ENCODE results near the gene SLC11A2. TPM values are rescaled to one million over a fixed set of nuclear protein-coding genes. Genes with fewer than 3 reads are reported as not detected.

Gene SLC11A2
- total RNA-seq, 1 donor from 2014 or later, result 47.3 TPM

GRCh38 chr12:50937653-50938052, 88.5 kb downstream of the SLC11A2 start:
- H3K9me3 Mint-ChIP-seq (ENCODE audit: unreplicated experiment), result no peaks in the 10 kb centered on the region
- peaks cover 7% of the 10 kb centered on the region for H3K4me1 Mint-ChIP-seq (ENCODE audit: unreplicated experiment)
- H3K27ac Mint-ChIP-seq (ENCODE audit: unreplicated experiment), result no peak overlapping the region

GRCh38 chr12:50936821-50937530, 89.2 kb downstream of the SLC11A2 start:
- no peaks in the 10 kb centered on the region for H3K9me3 Mint-ChIP-seq (ENCODE audit: unreplicated experiment)
- TF ChIP-seq CTCF (IDR thresholded peaks at IDR 0.05; ENCODE audit: unreplicated experiment), result no peak
- DNase-seq (ENCODE audit: low spot score), result no peak
- H3K4me1 Mint-ChIP-seq (ENCODE audit: unreplicated experiment), result peaks cover 7% of the 10 kb centered on the region
- peaks cover 4% of the 10 kb centered on the region for H3K27me3 Mint-ChIP-seq (ENCODE audit: unreplicated experiment)
- no peak overlapping the region for H3K27ac Mint-ChIP-seq (ENCODE audit: unreplicated experiment)
- no peak overlapping the region for H3K4me3 Mint-ChIP-seq (ENCODE audit: unreplicated experiment)
- peaks cover 8% of the 10 kb centered on the region for H3K36me3 Mint-ChIP-seq (ENCODE audit: low read depth, unreplicated experiment)

More at GRCh38 chr12:50937653-50938052, 88.5 kb downstream of the SLC11A2 start:
- peaks cover 4% of the 10 kb centered on the region for H3K27me3 Mint-ChIP-seq (ENCODE audit: unreplicated experiment)
- no peak overlapping the region for H3K4me3 Mint-ChIP-seq (ENCODE audit: unreplicated experiment)
- peaks cover 8% of the 10 kb centered on the region for H3K36me3 Mint-ChIP-seq (ENCODE audit: low read depth, unreplicated experiment)
- no peak for DNase-seq (ENCODE audit: low spot score)
- no peak for TF ChIP-seq CTCF (IDR thresholded peaks at IDR 0.05; ENCODE audit: unreplicated experiment)

- Mint-ChIP-seq H3K27me3 (ENCODE audit: unreplicated experiment) (peaks cover 3% of the 10 kb centered on the region), H3K4me1 (ENCODE audit: unreplicated experiment) (peaks cover 7% of the 10 kb centered on the region), H3K9me3 (ENCODE audit: unreplicated experiment) (no peaks in the 10 kb centered on the region), H3K36me3 (ENCODE audit: low read depth, unreplicated experiment) (peaks cover 8% of the 10 kb centered on the region), H3K4me3 (ENCODE audit: unreplicated experiment) (no peak overlapping the region), H3K27ac (ENCODE audit: unreplicated experiment) (no peak overlapping the region)
- no peak for DNase-seq (ENCODE audit: low spot score)
- no peak for TF ChIP-seq CTCF (IDR thresholded peaks at IDR 0.05; ENCODE audit: unreplicated experiment)
These were observed 91.0 kb downstream of the SLC11A2 start for GRCh38 chr12:50934981-50935807.

DNA sequence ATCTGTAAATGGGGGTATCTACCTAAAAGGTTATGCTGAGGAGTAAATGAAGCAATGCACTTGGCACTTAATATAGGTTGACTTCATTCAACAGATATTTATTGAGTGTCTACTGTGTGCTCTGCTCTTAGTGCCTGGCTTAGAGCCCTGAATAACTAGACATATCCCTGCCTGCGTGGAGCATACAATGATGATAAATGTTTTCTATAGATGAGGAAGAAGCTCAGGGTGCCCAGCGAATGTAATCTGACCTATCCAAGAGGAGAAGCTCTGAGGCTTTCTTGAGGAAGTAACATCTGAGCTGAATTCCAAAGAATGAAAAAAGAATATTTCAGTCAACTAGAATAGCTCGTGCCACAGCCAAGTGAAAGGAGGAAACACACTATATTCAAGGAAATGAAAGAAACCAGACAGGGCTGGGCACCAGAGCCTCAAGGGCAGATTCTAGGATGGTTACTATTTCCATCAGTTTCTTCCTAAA, 91.8 kb downstream of the SLC11A2 start:
- no peak for TF ChIP-seq CTCF (IDR thresholded peaks at IDR 0.05; ENCODE audit: unreplicated experiment)
- peaks cover 7% of the 10 kb centered on the region for H3K4me1 Mint-ChIP-seq (ENCODE audit: unreplicated experiment)
- DNase-seq (ENCODE audit: low spot score), result no peak
- H3K4me3 Mint-ChIP-seq (ENCODE audit: unreplicated experiment), result no peak overlapping the region
- peaks cover 12% of the 10 kb centered on the region for H3K36me3 Mint-ChIP-seq (ENCODE audit: low read depth, unreplicated experiment)
- H3K27me3 Mint-ChIP-seq (ENCODE audit: unreplicated experiment), result peaks cover 3% of the 10 kb centered on the region
- H3K27ac Mint-ChIP-seq (ENCODE audit: unreplicated experiment), result no peak overlapping the region
- H3K9me3 Mint-ChIP-seq (ENCODE audit: unreplicated experiment), result no peaks in the 10 kb centered on the region
